Stimulated activated CD8-positive, alpha-beta memory T cell treated with anti-CD3 and anti-CD28 coated beads, Interleukin-7, amount 100 ng/mL, for 24 hours (primary cell): Measurements from ENCODE around the gene FUT1.
"Not testable (repeated sequence)": the region's sequence is repeated elsewhere in the genome, so short reads cannot be mapped to it uniquely, and the experiment has no call there.

Source experiments
- DNase-seq: peaks from one replicate; pipeline ENCODE4 v3.0.0-alpha.2; 2020; ENCODE audit warnings: low read depth

FUT1 gene

DNA sequence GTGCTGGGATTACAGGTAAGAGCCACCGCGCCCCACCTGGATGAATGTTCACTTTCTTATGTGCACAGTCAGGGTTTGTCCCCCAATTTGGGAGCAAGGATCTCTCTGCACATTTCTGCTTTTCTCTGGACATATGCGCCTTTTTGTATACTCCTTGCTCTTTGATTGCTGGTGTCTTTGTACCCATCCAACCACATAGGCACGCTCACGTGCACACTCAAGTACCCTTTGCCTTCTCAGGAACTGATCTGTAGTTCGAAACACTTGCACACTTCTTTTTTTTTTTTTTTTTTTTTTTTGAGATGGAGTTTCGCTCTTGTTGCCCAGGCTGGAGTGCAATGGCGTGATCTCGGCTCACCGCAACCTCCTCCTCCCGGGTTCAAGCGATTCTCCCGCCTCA lies 34.3 kb downstream of the FUT1 start:
- DNase-seq: not testable (repeated sequence)

- no peak for DNase-seq
These were observed 35.7 kb downstream of the FUT1 start for GRCh38 chr19:48716562-48717291.

DNA sequence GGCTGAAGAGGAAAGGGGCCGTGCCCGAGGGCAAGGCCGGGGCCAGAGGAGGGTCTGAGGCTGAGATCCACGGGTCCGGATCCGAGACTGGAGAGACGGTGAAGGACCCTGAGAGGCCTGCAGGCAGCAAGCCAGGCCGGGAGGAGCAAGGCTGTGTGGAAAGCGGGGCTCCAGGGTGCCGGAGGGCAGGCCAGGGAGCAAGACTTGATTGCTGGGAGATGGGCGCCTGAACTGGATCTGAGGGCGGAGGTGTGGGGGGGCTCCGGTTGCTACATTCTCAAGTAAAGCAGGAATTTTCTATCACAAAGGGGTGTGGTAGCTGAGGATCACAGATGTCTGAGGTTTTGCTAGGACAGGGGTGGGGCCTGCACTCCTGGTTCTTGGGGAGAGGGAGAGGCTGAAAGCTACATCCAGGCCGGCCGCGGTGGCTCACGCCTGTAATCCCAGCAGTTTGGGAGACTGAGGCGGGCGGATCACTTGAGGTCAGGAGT lies 36.7 kb downstream of the FUT1 start:
- no peak for DNase-seq

DNA sequence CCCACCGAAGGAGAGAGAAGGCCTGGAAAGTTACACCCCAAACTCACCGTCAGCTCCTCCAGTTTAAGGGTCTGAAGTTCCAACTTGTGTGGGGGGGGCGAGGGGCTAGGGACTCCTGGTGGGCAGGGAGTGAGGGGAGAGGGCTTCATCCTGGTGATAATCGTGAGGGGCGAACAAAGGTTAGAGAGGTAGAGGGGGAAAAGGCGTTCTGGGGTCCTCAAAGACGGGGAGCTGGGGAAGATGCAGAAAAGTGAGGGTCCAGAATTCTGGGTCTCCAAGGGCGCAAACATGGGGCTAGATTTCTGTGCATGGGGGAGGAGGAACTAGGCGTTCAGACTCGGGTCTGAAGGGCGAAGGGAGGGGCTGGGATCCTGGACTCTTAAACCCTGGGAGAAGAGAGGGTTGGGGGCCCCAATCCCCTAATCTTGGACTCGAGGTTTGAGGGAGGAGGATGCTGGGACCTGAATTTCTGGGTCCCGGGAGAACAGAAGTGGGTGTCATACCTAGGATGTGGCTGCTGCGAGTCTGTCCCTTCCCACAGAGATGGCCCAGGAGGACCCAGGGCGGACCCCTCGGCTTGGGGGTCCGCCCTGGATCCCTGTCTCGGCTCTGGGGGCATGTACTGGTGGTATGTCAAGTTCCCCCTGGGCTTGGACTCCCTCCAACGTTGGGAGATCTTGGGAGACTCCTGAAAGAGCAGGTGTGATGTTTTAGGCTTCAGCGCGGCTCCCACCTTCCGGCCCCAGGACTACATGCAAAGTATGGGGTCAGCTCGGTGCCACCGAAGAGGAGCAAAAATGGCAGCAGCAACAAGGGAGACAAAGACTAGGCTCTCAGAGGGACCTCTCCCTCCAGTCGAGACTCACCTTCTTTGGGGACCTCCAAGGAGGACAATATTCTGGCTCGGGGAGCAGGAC lies 37.4 kb downstream of the FUT1 start:
- no peak for DNase-seq

- DNase-seq: peak; percentile 94
These were observed 38.3 kb downstream of the FUT1 start for GRCh38 chr19:48713864-48714755.

DNA sequence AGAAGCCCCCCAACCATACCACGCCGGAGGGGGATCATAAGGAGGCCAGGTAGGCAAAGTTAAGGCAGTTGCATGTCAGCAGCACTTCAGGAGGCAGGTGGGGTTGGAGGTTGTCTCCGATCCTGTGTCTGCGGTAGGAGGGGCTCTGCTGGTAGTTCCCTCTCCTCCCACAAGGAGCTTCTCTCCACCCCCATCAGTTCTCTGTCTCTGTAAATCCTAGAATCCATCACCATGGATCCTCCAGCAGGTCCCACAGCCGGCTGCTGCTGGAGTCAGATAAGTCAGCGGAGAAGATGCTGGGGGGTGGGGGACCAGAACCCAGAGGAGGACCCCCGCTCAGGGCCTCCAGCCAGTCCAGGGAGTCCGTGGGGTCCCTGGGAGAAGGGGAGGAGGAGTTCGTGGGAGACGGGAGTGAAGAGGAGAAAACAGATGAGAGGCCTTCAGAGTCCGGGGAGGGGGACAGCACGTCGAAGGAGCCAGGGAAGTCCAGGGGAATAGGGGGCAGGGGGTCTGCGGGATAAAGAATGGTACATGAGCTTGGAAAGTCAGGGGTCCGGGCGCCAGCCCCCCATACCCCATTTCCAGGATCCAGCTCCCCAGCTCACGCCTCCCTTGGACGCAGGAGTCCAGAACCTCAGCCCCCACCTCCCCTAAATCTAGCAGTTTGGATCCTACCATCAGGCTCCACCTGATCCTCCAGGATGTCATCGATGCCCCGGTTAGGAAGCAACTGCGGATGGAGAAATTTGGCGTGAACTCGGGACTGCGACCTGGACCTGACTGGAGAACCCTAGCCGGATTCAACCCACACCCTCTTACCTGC lies 39.2 kb downstream of the FUT1 start:
- DNase-seq: no peak

- DNase-seq: no peak
These were observed 41.3 kb downstream of the FUT1 start for GRCh38 chr19:48711106-48711662.

DNA sequence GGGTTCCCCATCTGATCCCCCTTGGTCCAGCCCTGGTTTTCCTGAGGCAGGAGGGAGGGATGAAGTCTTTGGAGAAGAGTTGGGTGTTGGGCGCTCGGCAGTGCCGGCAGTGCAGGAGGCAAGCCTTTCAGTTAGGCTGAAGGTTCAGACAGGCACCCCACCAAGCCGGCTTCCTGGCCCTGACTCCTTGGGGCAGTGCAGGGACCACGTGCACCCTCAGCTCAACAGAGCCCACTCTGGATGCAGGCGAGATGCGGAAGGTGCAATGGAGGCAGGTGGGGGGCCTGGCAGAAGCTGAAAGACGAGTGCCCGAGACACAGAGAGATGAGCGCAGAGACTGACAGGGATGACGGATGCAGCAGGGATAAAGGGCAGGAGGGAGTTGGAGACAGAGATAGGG lies 44.0 kb downstream of the FUT1 start:
- DNase-seq: no peak

- DNase-seq: no peak
These were observed 47.0 kb downstream of the FUT1 start for GRCh38 chr19:48705431-48705830.

GRCh38 chr19:48703316-48703715 lies 49.1 kb downstream of the FUT1 start:
- DNase-seq: no peak

GRCh38 chr19:48702701-48703100 lies 49.7 kb downstream of the FUT1 start:
- DNase-seq: no peak

DNA sequence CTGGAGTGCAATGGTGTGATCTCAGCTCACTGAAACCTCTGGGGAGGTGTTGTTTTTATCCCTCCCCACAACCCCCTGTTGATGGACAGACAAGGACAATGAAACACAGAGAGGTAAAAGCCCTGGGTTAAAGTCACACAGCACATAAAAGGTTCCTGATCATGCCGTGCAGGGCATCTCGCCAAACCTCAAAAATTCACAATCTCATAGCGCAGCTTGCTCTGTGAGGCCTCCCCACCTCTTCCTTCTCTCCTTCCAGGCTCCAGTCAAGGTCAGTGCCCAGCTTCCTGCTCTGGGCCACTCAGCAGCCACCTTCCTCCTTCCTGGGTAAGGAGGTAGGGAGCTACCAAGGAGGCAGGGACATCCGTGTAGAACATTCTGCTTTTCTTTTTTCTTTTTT lies 54.4 kb downstream of the FUT1 start:
- DNase-seq: no peak
